ENCODE measurements around the gene NOS3. TPM values are rescaled to one million over a fixed set of nuclear protein-coding genes. Genes with fewer than 3 reads are reported as not detected.
A peak's percentile ranks its signal among the peaks of the same experiment; 100 is the strongest.

The NOS3 gene
- total and polyA plus RNA-seq, 7 donors, result 1.4 to 13.2 (median 5.8) TPM

- TF ChIP-seq CTCF (IDR thresholded peaks at IDR 0.05), result no peak
- intact Hi-C loops (cut with DNase I), result no loop called here
- Histone ChIP-seq H3K36me3 (ENCODE audit: insufficient read depth in 1 of 2, low read depth in 1 of 2) (no peaks in the 10 kb centered on the region), H3K4me1 (no peaks in the 10 kb centered on the region), H3K27ac (no peak overlapping the region), H3K4me3 (peak overlapping the region; percentile 47), H3K27me3 (ENCODE audit: insufficient read depth in 3 of 3, low read length in 2 of 3) (peaks cover 0 to 9% (median 2%) of the 10 kb centered on the region in 3 donors), H3K9me3 (no peaks in the 10 kb centered on the region)
- DNase-seq (no peak), ATAC-seq (no peak)
- 46 to 58% (median 57%) methylated on average over 19 of the region's 19 CpGs for WGBS, 3 donors
Measured at GRCh38 chr7:150994838-150995510, 4.2 kb downstream of the NOS3 start.

DNA sequence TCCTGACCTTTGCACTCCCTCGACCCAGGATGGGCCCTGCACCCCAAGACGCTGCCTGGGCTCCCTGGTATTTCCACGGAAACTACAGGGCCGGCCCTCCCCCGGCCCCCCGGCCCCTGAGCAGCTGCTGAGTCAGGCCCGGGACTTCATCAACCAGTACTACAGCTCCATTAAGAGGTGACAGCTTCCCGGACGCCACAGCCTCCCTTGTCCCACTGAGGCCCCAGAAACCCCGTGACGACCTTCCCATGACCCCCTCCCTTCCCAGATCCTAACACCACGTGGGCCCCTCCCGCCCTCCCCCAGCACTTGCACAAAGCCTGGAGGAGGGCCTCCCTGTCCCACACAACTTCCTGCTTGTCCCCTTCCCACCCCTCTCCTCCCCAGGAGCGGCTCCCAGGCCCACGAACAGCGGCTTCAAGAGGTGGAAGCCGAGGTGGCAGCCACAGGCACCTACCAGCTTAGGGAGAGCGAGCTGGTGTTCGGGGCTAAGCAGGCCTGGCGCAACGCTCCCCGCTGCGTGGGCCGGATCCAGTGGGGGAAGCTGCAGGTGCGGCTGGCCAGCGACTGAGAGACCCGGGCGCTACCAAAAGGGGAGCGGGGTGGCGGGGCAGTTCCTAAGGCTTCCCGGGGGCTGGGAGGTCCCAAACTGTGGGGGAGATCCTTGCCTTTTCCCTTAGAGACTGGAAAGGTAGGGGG, 5.7 kb downstream of the NOS3 start:
- TF ChIP-seq CTCF (IDR thresholded peaks at IDR 0.05), result no peak
- Histone ChIP-seq H3K27me3 (ENCODE audit: insufficient read depth in 3 of 3, low read length in 2 of 3) (peaks cover 0 to 9% (median 4%) of the 10 kb centered on the region in 3 donors), H3K4me3 (no peak overlapping the region), H3K36me3 (ENCODE audit: insufficient read depth in 1 of 2, low read depth in 1 of 2) (no peaks in the 10 kb centered on the region), H3K4me1 (no peaks in the 10 kb centered on the region), H3K9me3 (no peaks in the 10 kb centered on the region), H3K27ac (no peak overlapping the region)
- ATAC-seq, result no peak
- DNase-seq, result no peak
- WGBS, 3 donors, result 38 to 49% (median 45%) methylated on average over 27 to 31 of the region's 31 CpGs
- intact Hi-C loops (cut with DNase I), result no loop called here

- DNase-seq (no peak), ATAC-seq (no peak)
- H3K27me3 ChIP-seq (ENCODE audit: insufficient read depth in 3 of 3, low read length in 2 of 3), result peaks cover 0 to 9% (median 4%) of the 10 kb centered on the region in 3 donors
- no peak for TF ChIP-seq CTCF (IDR thresholded peaks at IDR 0.05)
- 71 to 83% (median 83%) methylated on average over 8 of the region's 8 CpGs for WGBS, 3 donors
- H3K9me3 ChIP-seq, result no peaks in the 10 kb centered on the region
- H3K27ac ChIP-seq, result no peak overlapping the region
- intact Hi-C loops (cut with DNase I), result no loop called here
- H3K4me3 ChIP-seq, result no peak overlapping the region
- H3K36me3 ChIP-seq (ENCODE audit: insufficient read depth in 1 of 2, low read depth in 1 of 2), result no peaks in the 10 kb centered on the region
- no peaks in the 10 kb centered on the region for H3K4me1 ChIP-seq
Measured at GRCh38 chr7:150997075-150997511, 6.3 kb downstream of the NOS3 start.

GRCh38 chr7:150997817-150998216, 7.0 kb downstream of the NOS3 start:
- no peaks in the 10 kb centered on the region for H3K4me1 ChIP-seq
- H3K4me3 ChIP-seq, result no peak overlapping the region
- ATAC-seq (no peak), DNase-seq (no peak)
- H3K27me3 ChIP-seq (ENCODE audit: insufficient read depth in 3 of 3, low read length in 2 of 3), result peaks cover 0 to 9% (median 4%) of the 10 kb centered on the region in 3 donors
- no peak overlapping the region for H3K27ac ChIP-seq
- no peak for TF ChIP-seq CTCF (IDR thresholded peaks at IDR 0.05)
- 83 to 89% (median 83%) methylated on average over 5 of the region's 5 CpGs for WGBS, 3 donors
- H3K36me3 ChIP-seq (ENCODE audit: insufficient read depth in 1 of 2, low read depth in 1 of 2), result no peaks in the 10 kb centered on the region
- no peaks in the 10 kb centered on the region for H3K9me3 ChIP-seq
- intact Hi-C loops (cut with DNase I), result no loop called here

Measured in psoas muscle (tissue), 8 donors.